CD4-positive, alpha-beta T cell treated with Interleukin-2 at 100 ng/mL for 4 hours (primary cell): ENCODE measurements around the gene CLEC2A.

Source experiments
- DNase-seq: peaks from one replicate; pipeline ENCODE4 v3.0.0-alpha.2; 2020; ENCODE audit warnings: low spot score

Gene CLEC2A

GRCh38 chr12:9933958-9934357 lies 1.8 kb upstream of the CLEC2A start:
- DNase-seq: no peak

- no peak for DNase-seq
Observed at GRCh38 chr12:9931245-9931644, 925 bp downstream of the CLEC2A start.

- no peak for DNase-seq
Observed at GRCh38 chr12:9928607-9929006, 3.6 kb downstream of the CLEC2A start.

GRCh38 chr12:9926876-9927275 lies 5.3 kb downstream of the CLEC2A start:
- DNase-seq: no peak

GRCh38 chr12:9925705-9926393 lies 6.3 kb downstream of the CLEC2A start:
- peak; percentile 55 for DNase-seq

GRCh38 chr12:9922429-9922828 lies 9.7 kb downstream of the CLEC2A start:
- no peak for DNase-seq

- no peak for DNase-seq
Observed at GRCh38 chr12:9920451-9920850, 11.7 kb downstream of the CLEC2A start.

GRCh38 chr12:9919443-9919842 lies 12.7 kb downstream of the CLEC2A start:
- no peak for DNase-seq

- no peak for DNase-seq
Observed at GRCh38 chr12:9911708-9912107, 20.5 kb downstream of the CLEC2A start.

GRCh38 chr12:9910716-9911421 lies 21.3 kb downstream of the CLEC2A start:
- no peak for DNase-seq

GRCh38 chr12:9909724-9910123 lies 22.4 kb downstream of the CLEC2A start:
- DNase-seq: no peak

- DNase-seq: no peak
Observed at GRCh38 chr12:9908350-9908749, 23.8 kb downstream of the CLEC2A start.

- DNase-seq: no peak
Observed at GRCh38 chr12:9907769-9908168, 24.4 kb downstream of the CLEC2A start.

GRCh38 chr12:9906873-9907272 lies 25.3 kb downstream of the CLEC2A start:
- peak; percentile 79 for DNase-seq

- no peak for DNase-seq
Observed at GRCh38 chr12:9902539-9903228, 29.5 kb downstream of the CLEC2A start.

GRCh38 chr12:9900930-9901329 lies 31.2 kb downstream of the CLEC2A start:
- no peak for DNase-seq

- DNase-seq: no peak
Observed at GRCh38 chr12:9899209-9899608, 33.0 kb downstream of the CLEC2A start.

- no peak for DNase-seq
Observed at GRCh38 chr12:9897535-9897934, 34.6 kb downstream of the CLEC2A start.

- DNase-seq: no peak
Observed at GRCh38 chr12:9895215-9895971, 36.8 kb downstream of the CLEC2A start.

GRCh38 chr12:9888665-9889273 lies 43.4 kb downstream of the CLEC2A start:
- DNase-seq: no peak

GRCh38 chr12:9883175-9883574 lies 49.0 kb downstream of the CLEC2A start:
- no peak for DNase-seq

GRCh38 chr12:9881988-9882387 lies 50.2 kb downstream of the CLEC2A start:
- no peak for DNase-seq
